GM12878 (cell line): Measurements from ENCODE around the gene IGSF11.

Experiments used
- ATF7 ChIP-seq: fragments of 450-650 bp; IDR thresholded peaks from 2 replicates; pipeline ENCODE4 v1.6.1; 2016; ENCODE audit warnings: low read depth, mild to moderate bottlenecking
- CTCF ChIP-seq, 3 experiments: IDR thresholded peaks in 2 of 3; conservative IDR thresholded peaks in 1 of 3; 2 replicates each; pipeline ENCODE4 v1.5.1; 2011; ENCODE audit warnings: low read depth in 3 of 3, low read length in 3 of 3, mild to moderate bottlenecking in 3 of 3, control low read depth in 2 of 3, moderate library complexity in 2 of 3, inconsistent platforms in 1 of 3, mixed read lengths in 1 of 3; ENCODE audit not compliant: control insufficient read depth in 2 of 3, insufficient read depth in 1 of 3; ENCODE audit errors: extremely low read depth in 1 of 3
- EZH2 ChIP-seq: IDR thresholded peaks from 2 replicates; pipeline ENCODE4 v1.6.1; 2012; ENCODE audit warnings: low read depth, mild to moderate bottlenecking, control low read depth, inconsistent platforms, low read length, borderline replicate concordance; ENCODE audit not compliant: control insufficient read depth
- KLF5 ChIP-seq: fragments of 450-650 bp; IDR thresholded peaks from 2 replicates; pipeline ENCODE4 v1.6.1; 2014; ENCODE audit warnings: mild to moderate bottlenecking; ENCODE audit not compliant: partially characterized antibody
- POLR2AphosphoS5 ChIP-seq: IDR thresholded peaks from 2 replicates; pipeline ENCODE4 v1.6.1; 2011; ENCODE audit warnings: mild to moderate bottlenecking, low read length, inconsistent platforms
- WRNIP1 ChIP-seq: IDR thresholded peaks from 2 replicates; pipeline ENCODE4 v1.6.1; 2011; ENCODE audit warnings: low read depth, low read length, improper control_type of control experiment, borderline replicate concordance

DNA sequence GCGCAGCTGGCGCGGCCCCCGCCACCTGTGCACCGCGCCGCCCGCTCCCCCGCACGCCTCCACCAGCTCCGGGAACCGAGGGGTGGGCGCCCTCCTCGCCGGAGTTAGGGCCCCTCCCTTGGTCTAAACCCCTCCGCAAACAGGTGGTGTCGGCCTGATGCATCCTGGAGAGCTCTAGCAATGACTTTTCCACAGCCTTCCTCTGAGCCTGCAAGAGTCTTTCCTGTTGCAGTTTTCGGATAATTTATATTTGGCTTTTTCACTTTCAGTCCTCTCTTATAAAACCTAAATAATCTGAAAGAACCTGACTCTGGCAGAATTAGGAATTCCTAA is 334 bp upstream of the IGSF11 start:
- TF ChIP-seq CTCF (IDR thresholded peaks at IDR 0.05 in 2 of 3, conservative IDR thresholded peaks at IDR 0.05 in 1 of 3; ENCODE audit: control insufficient read depth in 2 of 3, extremely low read depth in 1 of 3, insufficient read depth in 1 of 3, low read depth in 3 of 3, low read length in 3 of 3) (no peak), EZH2 (no peak), ATF7 (no peak), POLR2AphosphoS5 (no peak), WRNIP1 (no peak), KLF5 (no peak)
